ENCODE data around the gene ABRAXAS1. TPM values are rescaled to one million over a fixed set of nuclear protein-coding genes. Genes with fewer than 3 reads are reported as not detected.

ABRAXAS1 gene
- total and polyA plus RNA-seq, 10 of the 15 experiments (the other 5 are each of a cell fraction or from before 2014, with no cell fraction given) = 2.2 to 9.7 (median 5.8) TPM

DNA sequence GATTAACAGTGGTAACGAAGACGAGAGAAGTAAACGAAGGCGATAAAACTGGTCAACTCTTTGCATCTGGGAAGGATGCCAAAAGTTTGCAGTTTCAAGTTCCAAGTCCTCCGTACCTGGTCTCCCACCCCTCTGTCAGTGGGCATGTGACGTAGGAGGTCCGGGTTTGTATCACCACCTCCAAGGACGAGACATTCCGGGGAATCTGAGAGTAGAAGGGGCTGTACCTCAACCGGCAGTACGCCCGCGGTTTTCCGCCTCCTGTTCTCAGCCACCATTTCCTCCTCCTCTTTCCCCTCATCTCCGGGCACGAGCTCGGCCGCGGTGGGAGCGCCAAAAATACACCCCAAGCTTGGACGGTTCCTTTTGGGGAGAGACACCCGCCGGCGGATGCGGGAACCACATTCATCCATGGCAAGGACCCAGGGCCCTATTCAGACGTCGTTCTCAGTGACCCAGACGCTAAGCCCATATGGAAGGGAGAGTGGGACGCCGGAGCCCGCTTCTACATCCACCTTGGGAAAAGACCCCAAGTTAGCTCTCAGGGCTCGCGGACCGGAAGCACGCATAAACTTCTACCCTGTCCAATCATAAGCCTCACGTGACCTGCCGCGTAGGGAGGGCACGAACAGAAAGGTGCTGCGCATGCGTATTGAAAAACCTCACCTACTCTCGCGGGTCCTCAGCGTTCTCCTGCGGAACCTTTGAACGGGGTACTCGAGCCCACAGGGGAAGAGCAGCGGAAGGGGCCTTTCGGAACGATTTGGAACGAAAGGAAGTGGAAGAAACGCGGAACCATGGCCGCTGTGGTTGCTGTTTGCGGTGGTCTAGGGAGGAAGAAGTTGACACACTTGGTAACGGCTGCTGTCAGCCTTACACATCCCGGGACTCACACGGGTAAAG lies 29.4 kb downstream of the ABRAXAS1 start, which contains the start of the genes HELQ and MRPS18C (continued):
- TF ChIP-seq, protein P1, sequence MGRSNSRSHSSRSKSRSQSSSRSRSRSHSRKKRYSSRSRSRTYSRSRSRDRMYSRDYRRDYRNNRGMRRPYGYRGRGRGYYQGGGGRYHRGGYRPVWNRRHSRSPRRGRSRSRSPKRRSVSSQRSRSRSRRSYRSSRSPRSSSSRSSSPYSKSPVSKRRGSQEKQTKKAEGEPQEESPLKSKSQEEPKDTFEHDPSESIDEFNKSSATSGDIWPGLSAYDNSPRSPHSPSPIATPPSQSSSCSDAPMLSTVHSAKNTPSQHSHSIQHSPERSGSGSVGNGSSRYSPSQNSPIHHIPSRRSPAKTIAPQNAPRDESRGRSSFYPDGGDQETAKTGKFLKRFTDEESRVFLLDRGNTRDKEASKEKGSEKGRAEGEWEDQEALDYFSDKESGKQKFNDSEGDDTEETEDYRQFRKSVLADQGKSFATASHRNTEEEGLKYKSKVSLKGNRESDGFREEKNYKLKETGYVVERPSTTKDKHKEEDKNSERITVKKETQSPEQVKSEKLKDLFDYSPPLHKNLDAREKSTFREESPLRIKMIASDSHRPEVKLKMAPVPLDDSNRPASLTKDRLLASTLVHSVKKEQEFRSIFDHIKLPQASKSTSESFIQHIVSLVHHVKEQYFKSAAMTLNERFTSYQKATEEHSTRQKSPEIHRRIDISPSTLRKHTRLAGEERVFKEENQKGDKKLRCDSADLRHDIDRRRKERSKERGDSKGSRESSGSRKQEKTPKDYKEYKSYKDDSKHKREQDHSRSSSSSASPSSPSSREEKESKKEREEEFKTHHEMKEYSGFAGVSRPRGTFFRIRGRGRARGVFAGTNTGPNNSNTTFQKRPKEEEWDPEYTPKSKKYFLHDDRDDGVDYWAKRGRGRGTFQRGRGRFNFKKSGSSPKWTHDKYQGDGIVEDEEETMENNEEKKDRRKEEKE (IDR thresholded peaks at IDR 0.05) = no peak
- TF ChIP-seq POLR2AphosphoS5 (IDR thresholded peaks at IDR 0.05; ENCODE audit: low read length) (peak; percentile 99), RELA (IDR thresholded peaks at IDR 0.05; ENCODE audit: borderline replicate concordance, partially characterized antibody) (peak; percentile 87), SREBF1 (IDR thresholded peaks at IDR 0.05; ENCODE audit: low read length) (peak; percentile 51; the same call in 1 of the 2 replicates), TBL1XR1 (IDR thresholded peaks at IDR 0.05; ENCODE audit: low read depth, low read length) (peak; percentile 81), HDGF (IDR thresholded peaks at IDR 0.05) (no peak), CBX5 (IDR thresholded peaks at IDR 0.05; ENCODE audit: low read depth) (peak; percentile 93), POLR2AphosphoS2 (IDR thresholded peaks at IDR 0.05; ENCODE audit: low read depth, low read length) (peak; percentile 93), SRF (IDR thresholded peaks at IDR 0.05; ENCODE audit: low read depth in 2 of 2, low read length in 2 of 2) (peak; percentile 23 to 91; a peak in 2 of 4 replicates), E2F4 (IDR thresholded peaks at IDR 0.05; ENCODE audit: low read depth, low read length) (0 out of 2 replicates have a peak, but pooled peaks have one; percentile 4), SMC3 (IDR thresholded peaks at IDR 0.05; ENCODE audit: borderline replicate concordance, low read length) (no peak; the same call in 1 of the 2 replicates), IKZF1 (conservative IDR thresholded peaks at IDR 0.05) (peak; percentile 93), CTCF (IDR thresholded peaks at IDR 0.05 in 2 of 3, conservative IDR thresholded peaks at IDR 0.05 in 1 of 3; ENCODE audit: control insufficient read depth in 2 of 3, extremely low read depth in 1 of 3, insufficient read depth in 1 of 3, low read depth in 3 of 3, low read length in 3 of 3) (peak in 2 of 3 experiments; percentile 4 to 33; a peak in 1 of 6 replicates), EP300 (IDR thresholded peaks at IDR 0.05; ENCODE audit: borderline replicate concordance in 1 of 2, control insufficient read depth in 1 of 2, low read depth in 2 of 2, low read length in 2 of 2) (0 out of 4 replicates have a peak, but pooled peaks of 1 of the 2 experiments have one; percentile 20), FOXK2 (IDR thresholded peaks at IDR 0.05) (no peak), PML (IDR thresholded peaks at IDR 0.05; ENCODE audit: low read length) (peak; percentile 99)
- TF ChIP-seq, protein P2, sequence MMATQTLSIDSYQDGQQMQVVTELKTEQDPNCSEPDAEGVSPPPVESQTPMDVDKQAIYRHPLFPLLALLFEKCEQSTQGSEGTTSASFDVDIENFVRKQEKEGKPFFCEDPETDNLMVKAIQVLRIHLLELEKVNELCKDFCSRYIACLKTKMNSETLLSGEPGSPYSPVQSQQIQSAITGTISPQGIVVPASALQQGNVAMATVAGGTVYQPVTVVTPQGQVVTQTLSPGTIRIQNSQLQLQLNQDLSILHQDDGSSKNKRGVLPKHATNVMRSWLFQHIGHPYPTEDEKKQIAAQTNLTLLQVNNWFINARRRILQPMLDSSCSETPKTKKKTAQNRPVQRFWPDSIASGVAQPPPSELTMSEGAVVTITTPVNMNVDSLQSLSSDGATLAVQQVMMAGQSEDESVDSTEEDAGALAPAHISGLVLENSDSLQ (IDR thresholded peaks at IDR 0.05) = peak; percentile 80
- TF ChIP-seq, protein P3, sequence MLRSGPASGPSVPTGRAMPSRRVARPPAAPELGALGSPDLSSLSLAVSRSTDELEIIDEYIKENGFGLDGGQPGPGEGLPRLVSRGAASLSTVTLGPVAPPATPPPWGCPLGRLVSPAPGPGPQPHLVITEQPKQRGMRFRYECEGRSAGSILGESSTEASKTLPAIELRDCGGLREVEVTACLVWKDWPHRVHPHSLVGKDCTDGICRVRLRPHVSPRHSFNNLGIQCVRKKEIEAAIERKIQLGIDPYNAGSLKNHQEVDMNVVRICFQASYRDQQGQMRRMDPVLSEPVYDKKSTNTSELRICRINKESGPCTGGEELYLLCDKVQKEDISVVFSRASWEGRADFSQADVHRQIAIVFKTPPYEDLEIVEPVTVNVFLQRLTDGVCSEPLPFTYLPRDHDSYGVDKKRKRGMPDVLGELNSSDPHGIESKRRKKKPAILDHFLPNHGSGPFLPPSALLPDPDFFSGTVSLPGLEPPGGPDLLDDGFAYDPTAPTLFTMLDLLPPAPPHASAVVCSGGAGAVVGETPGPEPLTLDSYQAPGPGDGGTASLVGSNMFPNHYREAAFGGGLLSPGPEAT (IDR thresholded peaks at IDR 0.05; ENCODE audit: low read depth) = peak; percentile 97
- TF ChIP-seq, protein P4, sequence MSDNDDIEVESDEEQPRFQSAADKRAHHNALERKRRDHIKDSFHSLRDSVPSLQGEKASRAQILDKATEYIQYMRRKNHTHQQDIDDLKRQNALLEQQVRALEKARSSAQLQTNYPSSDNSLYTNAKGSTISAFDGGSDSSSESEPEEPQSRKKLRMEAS (IDR thresholded peaks at IDR 0.05; ENCODE audit: low read depth, low read length) = peak; percentile 100
